Measurements from ENCODE around the gene ACTR3C. TPM values are rescaled to one million over a fixed set of nuclear protein-coding genes. Genes with fewer than 3 reads are reported as not detected.

The ACTR3C gene
- total RNA-seq, 1 experiment from 2014 or later, result 8.0 TPM

GRCh38 chr7:150311711-150312110 is 11.6 kb downstream of the ACTR3C start:
- H3K27ac Mint-ChIP-seq (ENCODE audit: unreplicated experiment), result no peak overlapping the region
- no peaks in the 10 kb centered on the region for H3K9me3 ChIP-seq
- H3K36me3 ChIP-seq (ENCODE audit: control insufficient read depth, insufficient read depth, low read length), result no peaks in the 10 kb centered on the region
- no peak overlapping the region for H3K4me3 Mint-ChIP-seq (ENCODE audit: unreplicated experiment)
- ChIA-PET POLR2A (no interaction called here), CTCF (no interaction called here)
- no peaks in the 10 kb centered on the region for H3K27me3 ChIP-seq (replicated peaks; ENCODE audit: control insufficient read depth, insufficient read depth, low read length)
- intact Hi-C loops (cut with micrococcal nuclease; ENCODE audit: unreplicated experiment), result no loop called here
- H3K36me3 Mint-ChIP-seq (ENCODE audit: insufficient read depth, unreplicated experiment), result no peaks in the 10 kb centered on the region
- no peak for TF ChIP-seq CTCF (IDR thresholded peaks at IDR 0.05; ENCODE audit: insufficient read depth in 1 of 2, low read depth in 1 of 2, low read length in 1 of 2, severe bottlenecking in 1 of 2, unreplicated experiment in 1 of 2)
- peaks cover 19% of the 10 kb centered on the region for H3K4me1 ChIP-seq
- no peaks in the 10 kb centered on the region for H3K27me3 Mint-ChIP-seq (ENCODE audit: insufficient read depth, unreplicated experiment)
- no TSS peak for BruUV-seq (replicated peaks)
- H3K9me3 Mint-ChIP-seq (ENCODE audit: unreplicated experiment), result peaks cover 10% of the 10 kb centered on the region
- no peak overlapping the region for H3K4me3 ChIP-seq (ENCODE audit: low read depth, low read length)
- DNase-seq, result no peak
- H3K4me1 Mint-ChIP-seq (ENCODE audit: low read depth, unreplicated experiment), result peaks cover 19% of the 10 kb centered on the region

GRCh38 chr7:150311146-150311545 is 12.2 kb downstream of the ACTR3C start:
- BruUV-seq (replicated peaks), result no TSS peak
- Mint-ChIP-seq H3K36me3 (ENCODE audit: insufficient read depth, unreplicated experiment) (no peaks in the 10 kb centered on the region), H3K27me3 (ENCODE audit: insufficient read depth, unreplicated experiment) (no peaks in the 10 kb centered on the region), H3K9me3 (ENCODE audit: unreplicated experiment) (peaks cover 10% of the 10 kb centered on the region), H3K4me1 (ENCODE audit: low read depth, unreplicated experiment) (peaks cover 19% of the 10 kb centered on the region), H3K4me3 (ENCODE audit: unreplicated experiment) (no peak overlapping the region), H3K27ac (ENCODE audit: unreplicated experiment) (no peak overlapping the region)
- intact Hi-C loops (cut with micrococcal nuclease; ENCODE audit: unreplicated experiment), result no loop called here
- Histone ChIP-seq H3K9me3 (no peaks in the 10 kb centered on the region), H3K4me3 (ENCODE audit: low read depth, low read length) (no peak overlapping the region), H3K36me3 (ENCODE audit: control insufficient read depth, insufficient read depth, low read length) (no peaks in the 10 kb centered on the region), H3K27me3 (replicated peaks; ENCODE audit: control insufficient read depth, insufficient read depth, low read length) (no peaks in the 10 kb centered on the region), H3K4me1 (peaks cover 16% of the 10 kb centered on the region)
- no peak for TF ChIP-seq CTCF (IDR thresholded peaks at IDR 0.05; ENCODE audit: insufficient read depth in 1 of 2, low read depth in 1 of 2, low read length in 1 of 2, severe bottlenecking in 1 of 2, unreplicated experiment in 1 of 2)
- ChIA-PET CTCF (no interaction called here), POLR2A (no interaction called here)
- DNase-seq, result no peak

GRCh38 chr7:150308575-150308974 is 14.8 kb downstream of the ACTR3C start:
- Mint-ChIP-seq H3K9me3 (ENCODE audit: unreplicated experiment) (peaks cover 10% of the 10 kb centered on the region), H3K27me3 (ENCODE audit: insufficient read depth, unreplicated experiment) (no peaks in the 10 kb centered on the region), H3K36me3 (ENCODE audit: insufficient read depth, unreplicated experiment) (no peaks in the 10 kb centered on the region), H3K4me3 (ENCODE audit: unreplicated experiment) (no peak overlapping the region), H3K27ac (ENCODE audit: unreplicated experiment) (peak overlapping the region; percentile 6), H3K4me1 (ENCODE audit: low read depth, unreplicated experiment) (peaks cover 19% of the 10 kb centered on the region)
- intact Hi-C loops (cut with micrococcal nuclease; ENCODE audit: unreplicated experiment), result no loop called here
- ChIA-PET CTCF (interaction anchor here (0.7 kb wide), 1 partner anchor 65 kb away, joined by 5 read pairs; no protein-coding TSS in a partner anchor), POLR2A (no interaction called here)
- TF ChIP-seq CTCF (IDR thresholded peaks at IDR 0.05; ENCODE audit: insufficient read depth in 1 of 2, low read depth in 1 of 2, low read length in 1 of 2, severe bottlenecking in 1 of 2, unreplicated experiment in 1 of 2), result no peak
- peaks cover 11% of the 10 kb centered on the region; the same call in 1 of the 2 replicates for H3K4me1 ChIP-seq
- no peak for DNase-seq
- no peaks in the 10 kb centered on the region for H3K9me3 ChIP-seq
- H3K36me3 ChIP-seq (ENCODE audit: control insufficient read depth, insufficient read depth, low read length), result no peaks in the 10 kb centered on the region
- no peak overlapping the region for H3K4me3 ChIP-seq (ENCODE audit: low read depth, low read length)
- no peaks in the 10 kb centered on the region for H3K27me3 ChIP-seq (replicated peaks; ENCODE audit: control insufficient read depth, insufficient read depth, low read length)
- no TSS peak for BruUV-seq (replicated peaks)
